NCI-H446 (cell line): Measurements from ENCODE around the gene MTG2.

Experiments used
- DNase-seq, 2 experiments: peaks; one replicate each; lab custom pipeline; 2025; lab: John Stamatoyannopoulos, UW

MTG2 gene

GRCh38 chr20:62163485-62163865 lies 19.4 kb upstream of the MTG2 start:
- DNase-seq = no peak

- no peak for DNase-seq
Measured at GRCh38 chr20:62163986-62164762, 18.7 kb upstream of the MTG2 start.

- no peak for DNase-seq
Measured at GRCh38 chr20:62164879-62165761, 17.7 kb upstream of the MTG2 start.

- DNase-seq = no peak
Measured at GRCh38 chr20:62165762-62166399, 16.9 kb upstream of the MTG2 start.

- no peak for DNase-seq
Measured at GRCh38 chr20:62167474-62167873, 15.4 kb upstream of the MTG2 start.

- DNase-seq = no peak
Measured at GRCh38 chr20:62168061-62168460, 14.8 kb upstream of the MTG2 start.

- no peak for DNase-seq
Measured at GRCh38 chr20:62168890-62169435, 13.9 kb upstream of the MTG2 start.

GRCh38 chr20:62170536-62170935 lies 12.3 kb upstream of the MTG2 start:
- no peak for DNase-seq

GRCh38 chr20:62171245-62171644 lies 11.6 kb upstream of the MTG2 start:
- DNase-seq = no peak

- no peak for DNase-seq
Measured at GRCh38 chr20:62172666-62173065, 10.2 kb upstream of the MTG2 start.

- no peak for DNase-seq
Measured at GRCh38 chr20:62174021-62174804, 8.6 kb upstream of the MTG2 start.

- DNase-seq = no peak
Measured at GRCh38 chr20:62174870-62175624, 7.8 kb upstream of the MTG2 start.

- no peak for DNase-seq
Measured at GRCh38 chr20:62175711-62176110, 7.1 kb upstream of the MTG2 start.

- no peak for DNase-seq
Measured at GRCh38 chr20:62176866-62177265, 6.0 kb upstream of the MTG2 start.

GRCh38 chr20:62177307-62177706 lies 5.5 kb upstream of the MTG2 start:
- DNase-seq = no peak

GRCh38 chr20:62178316-62179161 lies 4.3 kb upstream of the MTG2 start:
- peak; percentile 19 to 82 for DNase-seq

- DNase-seq = no peak
Measured at GRCh38 chr20:62179162-62179504, 3.7 kb upstream of the MTG2 start.

GRCh38 chr20:62181808-62182207 lies 1.0 kb upstream of the MTG2 start:
- no peak for DNase-seq

GRCh38 chr20:62183426-62184142 lies 756 bp downstream of the MTG2 start:
- no peak for DNase-seq

GRCh38 chr20:62186096-62186426 lies 3.2 kb downstream of the MTG2 start:
- no peak for DNase-seq
